Activated CD8-positive, alpha-beta memory T cell treated with anti-CD3 and anti-CD28 coated beads, Interleukin-2, amount 50 U/mL, for 1 hour (primary cell): ENCODE data around the gene ZNF548.
"Not testable (repeated sequence)": the region's sequence is repeated elsewhere in the genome, so short reads cannot be mapped to it uniquely, and the experiment has no call there.

Experiments used
- DNase-seq: peaks from one replicate; pipeline ENCODE4 v3.0.0-alpha.2; 2020; ENCODE audit errors: extremely low read depth

The ZNF548 gene

DNA sequence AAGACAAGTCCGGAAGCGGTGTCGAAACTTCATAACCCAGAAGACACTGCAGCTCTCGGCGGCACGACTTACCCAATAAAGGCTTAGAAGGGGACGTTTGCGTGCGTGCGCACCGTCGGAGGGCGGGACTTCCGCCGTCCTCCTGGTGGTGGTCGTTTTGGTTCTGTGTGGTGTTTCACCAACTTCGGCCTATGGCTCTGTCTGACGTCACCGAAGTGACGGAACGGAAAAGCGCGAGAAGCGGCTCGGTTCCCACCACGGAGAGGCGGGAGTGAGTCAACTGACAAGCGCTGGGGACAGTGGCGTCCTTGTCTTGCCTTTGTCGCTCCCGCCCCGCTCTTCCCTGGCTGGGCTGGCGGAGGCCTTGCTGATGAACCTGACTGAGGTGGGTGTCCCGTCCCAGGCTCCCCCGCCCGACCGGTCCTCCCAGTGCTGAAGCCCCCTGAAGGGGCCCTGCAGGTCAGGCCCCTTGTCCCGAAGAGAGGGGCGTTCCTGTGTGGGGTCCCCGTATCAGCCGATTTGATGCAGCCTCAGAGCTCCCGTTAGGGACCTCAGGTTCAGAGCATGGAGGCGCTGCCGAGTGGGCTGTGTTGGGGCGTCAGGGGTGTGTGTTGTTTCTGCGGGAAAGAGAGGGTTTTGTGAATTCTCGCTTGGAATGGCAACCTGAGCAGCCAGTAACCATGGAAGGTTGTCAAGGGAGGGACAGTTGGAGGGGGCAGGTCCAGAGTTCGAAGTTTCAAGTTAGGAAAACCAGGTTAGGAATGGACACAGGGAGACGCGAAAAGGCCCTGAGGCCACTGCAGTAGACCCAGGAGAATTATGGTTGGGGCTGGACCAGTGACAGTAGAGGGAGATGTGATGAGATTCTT lies at the start of gene ZNF548:
TSS of gene ZNF548 (plus strand) at position 125 of the 869 bp plus-strand sequence. CDS start at position 371, 246 bp downstream.
- peak; percentile 97 for DNase-seq

DNA sequence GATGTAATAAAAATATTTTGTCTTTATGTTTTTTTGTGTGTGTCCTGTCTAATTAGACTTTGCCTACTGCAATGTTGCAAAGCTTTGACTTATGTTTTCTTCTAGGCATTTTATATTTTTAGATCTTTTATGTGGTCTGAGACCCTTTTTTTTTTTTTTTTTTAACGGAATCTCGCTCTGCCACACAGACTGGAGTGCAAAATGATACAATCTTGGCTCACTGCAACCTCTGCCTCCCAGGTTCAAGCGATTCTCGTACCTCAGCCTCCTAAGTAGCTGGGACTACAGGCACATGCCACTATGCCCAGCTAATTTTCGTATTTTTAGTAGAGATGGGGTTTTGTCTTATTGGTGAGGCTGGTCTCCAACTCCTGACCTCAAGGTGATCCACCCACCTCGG lies 47.1 kb upstream of the ZNF548 start:
- DNase-seq = no peak

DNA sequence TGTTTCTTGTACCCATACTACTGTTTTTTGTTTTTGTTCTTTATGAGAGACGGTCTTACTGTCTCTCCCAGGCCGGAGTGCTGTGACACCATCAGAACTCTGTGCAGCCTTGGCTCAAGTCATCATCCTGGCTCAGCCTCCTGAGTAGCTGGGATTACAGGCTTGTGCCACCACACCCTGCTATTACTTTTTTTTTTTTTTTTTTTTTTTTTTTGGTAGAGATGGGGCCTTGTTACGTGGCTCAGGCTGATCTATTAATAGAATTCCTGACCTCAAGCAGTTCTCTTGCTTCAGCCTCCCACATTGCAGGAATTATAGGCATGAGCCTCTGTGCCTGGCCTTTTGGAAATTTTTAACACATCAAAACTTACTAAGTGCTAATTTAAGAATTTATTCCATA lies 41.5 kb upstream of the ZNF548 start:
- no peak for DNase-seq

DNA sequence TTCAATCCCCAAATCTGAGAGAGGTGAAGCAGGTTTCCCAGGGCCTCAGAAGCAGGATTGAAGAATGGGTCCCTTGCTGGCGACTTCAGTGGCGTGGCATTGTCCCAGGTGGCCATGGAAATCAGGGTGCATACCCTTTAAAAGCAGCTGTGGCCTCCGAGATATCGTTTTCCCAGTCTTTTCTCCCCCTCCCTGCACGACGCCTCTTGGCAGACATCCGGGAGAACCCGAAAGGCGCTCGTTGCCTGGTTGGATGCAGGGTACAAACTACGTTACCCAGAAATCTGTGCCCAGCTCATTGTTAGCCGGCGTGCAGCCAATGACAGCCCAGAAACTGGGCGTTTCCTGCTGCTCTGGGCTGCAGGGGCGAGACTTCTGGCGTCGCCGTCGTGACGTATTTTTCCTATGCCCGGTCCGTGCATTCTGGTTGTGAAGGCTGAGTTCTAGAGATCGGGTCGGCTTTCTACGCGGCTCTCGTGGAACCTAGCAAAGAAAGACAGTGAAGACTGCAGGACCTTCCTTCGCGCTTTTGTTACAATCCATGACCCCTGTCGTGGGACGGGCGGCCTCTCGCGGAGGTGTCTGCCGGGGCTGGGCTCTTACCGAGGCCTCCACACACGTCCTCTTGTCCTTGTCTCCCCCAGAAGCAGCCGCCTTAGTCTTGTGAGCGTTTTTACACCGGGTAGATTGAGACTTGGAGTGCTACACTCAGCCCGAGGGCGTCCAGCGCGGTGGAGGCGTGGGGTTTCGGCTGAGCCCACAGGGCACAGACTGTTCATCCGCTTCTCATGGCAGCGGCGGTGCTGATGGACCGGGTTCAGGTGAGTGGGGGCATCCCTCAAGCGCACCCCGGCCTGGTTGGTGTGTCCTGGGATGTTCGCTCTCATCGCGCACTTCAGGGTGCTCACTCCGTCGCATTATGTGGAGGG lies 38.5 kb upstream of the ZNF548 start, which contains the start of gene ZNF304:
TSS of gene ZNF304 (plus strand) at position 395 of the 929 bp plus-strand sequence. CDS start at position 789, 394 bp downstream.
- peak; percentile 54 for DNase-seq

DNA sequence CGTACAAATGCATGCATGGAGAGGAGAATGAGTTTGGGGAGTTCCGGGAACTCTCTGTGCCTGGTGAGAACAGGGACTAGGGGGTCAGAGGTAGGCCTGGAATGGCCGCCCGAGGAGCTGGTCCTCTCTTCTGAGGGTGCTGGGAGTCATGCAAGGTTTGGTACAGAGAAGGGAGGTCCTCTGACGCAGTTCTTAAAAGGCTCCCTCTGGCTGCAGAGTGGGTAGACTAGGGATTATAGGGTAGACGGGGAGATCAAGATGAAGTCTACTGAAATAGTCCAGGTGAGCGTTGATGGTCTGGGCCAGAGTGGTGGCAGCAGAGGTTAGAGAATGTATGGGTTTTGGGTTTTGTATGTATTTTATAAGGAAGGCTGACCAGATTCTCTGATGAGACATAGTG lies 37.8 kb upstream of the ZNF548 start:
- DNase-seq = no peak

DNA sequence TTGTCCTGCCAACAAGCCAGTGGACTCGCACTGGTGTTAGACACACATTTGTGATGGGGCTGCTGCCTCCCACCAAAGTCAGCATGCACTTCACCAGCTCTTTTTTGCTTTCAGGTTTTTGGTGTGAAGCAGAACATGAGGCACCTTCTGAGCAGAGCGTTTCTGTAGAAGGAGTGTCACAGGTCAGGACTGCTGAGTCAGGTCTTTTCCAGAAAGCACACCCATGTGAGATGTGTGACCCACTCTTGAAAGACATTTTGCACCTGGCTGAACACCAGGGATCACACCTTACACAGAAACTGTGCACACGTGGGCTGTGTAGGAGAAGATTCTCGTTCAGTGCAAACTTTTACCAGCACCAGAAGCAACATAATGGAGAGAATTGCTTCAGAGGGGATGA lies 33.7 kb upstream of the ZNF548 start:
- DNase-seq = no peak

DNA sequence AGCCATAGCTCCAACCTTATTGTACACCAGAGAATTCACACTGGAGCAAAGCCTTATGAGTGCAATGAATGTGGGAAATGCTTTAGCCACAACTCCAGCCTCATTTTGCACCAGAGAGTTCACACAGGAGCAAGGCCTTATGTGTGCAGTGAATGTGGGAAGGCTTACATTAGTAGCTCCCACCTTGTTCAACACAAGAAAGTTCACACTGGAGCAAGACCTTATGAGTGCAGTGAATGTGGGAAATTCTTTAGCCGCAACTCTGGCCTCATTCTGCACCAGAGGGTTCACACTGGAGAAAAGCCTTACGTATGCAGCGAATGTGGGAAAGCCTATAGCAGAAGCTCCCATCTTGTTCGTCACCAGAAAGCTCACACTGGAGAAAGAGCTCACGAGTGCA lies 32.2 kb upstream of the ZNF548 start:
- no peak for DNase-seq

DNA sequence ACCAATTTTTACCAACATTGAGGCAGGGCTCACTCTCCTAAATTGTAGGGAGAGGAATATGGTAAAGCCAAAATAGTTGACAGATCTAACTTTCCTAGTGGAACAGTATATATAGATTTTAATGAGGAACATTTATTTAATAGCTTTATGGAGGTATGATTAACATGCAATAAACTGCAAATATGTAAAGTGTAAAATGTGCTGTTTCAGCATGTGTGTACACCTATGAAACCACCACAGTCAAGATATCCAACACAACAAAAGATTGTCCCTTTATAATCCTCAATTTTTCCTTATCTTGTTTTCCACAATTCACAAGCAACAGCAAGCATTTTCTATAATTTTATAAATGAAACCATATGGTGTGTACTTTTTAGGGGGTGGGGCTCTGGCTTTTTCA lies 30.4 kb upstream of the ZNF548 start:
- no peak for DNase-seq

DNA sequence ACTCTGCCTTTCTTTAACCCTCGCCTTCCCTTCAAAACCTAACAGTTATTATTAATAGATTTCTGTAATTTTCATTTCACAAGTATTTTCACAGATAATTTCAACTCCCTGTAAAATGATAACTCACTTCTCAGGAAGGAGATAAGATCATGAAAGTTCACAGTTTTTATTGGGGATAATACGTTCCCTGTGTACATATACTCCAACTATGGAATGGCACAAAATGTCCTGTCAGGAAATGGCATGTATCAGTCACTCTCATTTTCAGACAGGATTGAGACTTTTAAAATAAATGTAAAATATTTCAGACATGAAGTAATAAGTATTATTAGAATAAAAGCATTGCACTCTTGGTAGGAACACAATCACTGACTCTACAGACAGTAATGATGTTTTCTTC lies 27.2 kb upstream of the ZNF548 start:
- DNase-seq = no peak

DNA sequence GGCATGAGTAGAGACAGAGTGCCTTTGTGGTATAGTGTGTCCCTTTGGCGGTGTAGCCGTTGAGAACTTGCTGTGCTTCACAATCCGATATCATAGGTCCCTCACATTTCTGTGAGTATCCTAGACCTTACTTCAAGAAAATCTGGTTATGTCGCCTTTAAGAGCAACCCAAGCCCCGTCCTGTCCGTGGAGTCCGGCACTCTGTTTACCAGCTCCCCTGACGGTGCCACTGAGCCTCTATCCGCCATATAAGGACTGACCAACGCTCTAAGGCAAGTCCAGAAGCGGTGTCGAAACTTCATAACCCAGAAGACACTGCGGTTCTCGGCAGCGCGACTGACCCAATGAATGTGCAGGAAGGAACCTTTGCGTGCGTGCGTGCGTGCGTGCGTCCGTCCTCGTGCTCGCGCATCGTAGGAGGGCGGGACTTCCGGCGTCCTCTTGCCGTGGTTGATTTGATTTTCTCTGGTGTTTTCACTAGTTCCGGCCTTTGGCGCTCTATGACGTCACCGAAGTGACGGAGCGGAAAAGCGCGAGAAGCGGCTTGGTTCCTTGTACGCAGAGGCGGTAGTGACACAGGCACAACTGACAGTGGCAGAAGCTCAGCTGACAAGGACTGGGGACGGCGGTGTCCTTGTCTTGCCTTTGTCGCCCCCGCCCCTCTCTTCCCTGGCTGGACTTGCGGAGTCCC lies 26.5 kb upstream of the ZNF548 start, which contains the start of the genes TRAPPC2B and ZNF547:
TSS of gene TRAPPC2B (plus strand) at position 555 of the 691 bp plus-strand sequence. CDS start 1,283 bp downstream, outside the sequence.
TSS of gene ZNF547 (plus strand) at position 555 of the 691 bp plus-strand sequence. CDS start 5,005 bp downstream, outside the sequence.
- DNase-seq = peak; percentile 94

DNA sequence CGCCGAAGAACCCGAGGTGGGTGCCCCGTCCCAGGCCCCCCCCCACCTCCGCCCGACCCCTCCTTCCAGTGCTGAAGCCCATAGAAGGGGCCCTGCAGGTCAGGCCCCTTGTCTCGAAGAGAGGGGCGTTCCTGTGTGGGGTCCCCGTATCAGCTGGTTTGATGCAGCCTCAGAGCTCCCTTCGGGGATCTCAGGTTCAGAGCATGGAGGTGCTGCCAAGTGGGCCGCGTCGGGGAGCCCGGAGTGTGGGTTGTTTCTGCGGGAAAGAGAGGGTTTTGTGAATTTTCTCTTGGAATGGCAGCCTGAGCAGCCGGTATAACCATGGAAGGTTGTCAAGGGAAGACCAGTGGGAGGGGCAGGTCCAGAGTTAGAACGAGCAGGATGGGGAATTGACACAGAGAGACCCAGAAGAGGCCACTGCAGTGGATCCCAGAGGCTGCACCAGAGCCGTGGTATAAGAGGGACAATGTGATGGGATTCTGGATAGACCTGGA lies 25.9 kb upstream of the ZNF548 start:
- DNase-seq = no peak

DNA sequence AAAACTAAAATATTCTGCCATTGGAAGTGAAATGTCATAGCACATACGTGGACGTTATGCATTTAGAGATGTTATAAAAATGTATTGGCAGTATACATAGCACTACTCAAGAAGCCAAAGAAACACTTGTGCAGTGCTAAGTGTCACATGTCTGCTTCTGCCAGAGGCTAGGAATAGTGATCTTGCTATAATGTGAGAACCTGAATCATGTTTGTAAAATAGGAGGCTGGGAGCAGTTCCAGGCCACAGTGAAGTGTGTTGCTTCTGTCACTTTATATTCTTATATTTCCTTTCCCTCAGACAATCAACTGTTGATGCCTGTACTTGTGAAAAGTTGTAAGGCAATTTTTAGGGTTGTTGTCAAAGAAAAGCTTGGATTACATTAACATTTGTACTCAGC lies 22.9 kb upstream of the ZNF548 start:
- DNase-seq = no peak

DNA sequence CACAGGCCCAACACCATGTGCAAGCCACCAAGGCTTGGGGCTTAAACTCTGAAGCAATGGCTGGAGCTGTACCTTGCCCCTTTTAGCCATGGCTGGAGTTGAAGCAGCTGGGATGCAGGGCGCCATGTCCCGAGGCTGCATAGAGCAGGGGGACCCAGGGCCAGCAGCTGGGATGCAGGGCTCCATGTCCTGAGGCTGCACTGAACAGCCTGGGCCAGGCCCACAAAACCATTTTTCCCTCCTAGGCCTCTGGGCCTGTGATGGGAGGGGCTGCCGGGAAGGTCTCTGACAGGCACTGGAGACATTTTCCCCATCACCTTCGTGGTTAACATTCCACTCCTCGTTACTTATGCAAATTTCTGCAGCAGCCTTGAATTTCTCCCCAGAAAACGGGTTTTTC lies 15.5 kb upstream of the ZNF548 start:
- DNase-seq = no peak

DNA sequence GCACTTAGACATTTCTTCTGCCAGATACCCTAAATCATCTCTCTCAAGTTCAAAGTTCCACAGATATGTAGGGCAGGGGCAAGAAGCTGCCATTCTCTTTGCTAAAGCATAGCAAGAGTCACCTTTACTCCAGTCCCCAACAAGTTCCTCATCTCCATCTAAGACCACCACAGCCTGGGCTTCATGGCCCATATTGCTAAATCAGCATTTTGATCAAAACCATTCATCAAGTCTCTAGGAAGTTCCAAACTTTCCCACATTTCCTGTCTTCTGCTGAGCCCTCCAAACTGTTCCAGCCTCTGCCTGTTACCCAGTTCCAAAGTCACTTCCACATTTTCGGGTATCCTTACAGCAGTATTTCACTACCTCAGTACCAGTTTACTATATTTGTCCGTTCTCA lies 15.0 kb upstream of the ZNF548 start:
- not testable (repeated sequence) for DNase-seq

DNA sequence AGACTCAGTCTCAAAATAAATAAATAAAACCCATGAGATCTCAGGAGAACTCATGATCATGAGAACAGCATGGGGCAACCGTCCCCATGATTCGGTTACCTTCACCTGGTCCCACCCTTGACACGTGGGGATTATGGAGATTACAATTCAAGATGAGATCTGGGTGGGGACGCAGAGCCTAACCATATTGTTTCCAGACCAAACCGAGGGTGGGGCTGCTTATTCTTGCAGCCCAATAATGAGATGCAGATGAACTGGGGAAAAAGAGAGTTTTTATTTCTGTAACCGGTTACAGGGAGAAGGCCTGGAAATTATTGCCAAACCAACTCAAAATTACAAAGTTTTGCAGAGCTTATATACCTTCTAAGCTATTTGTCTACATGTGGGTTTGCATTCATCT lies 13.5 kb upstream of the ZNF548 start:
- DNase-seq = no peak

DNA sequence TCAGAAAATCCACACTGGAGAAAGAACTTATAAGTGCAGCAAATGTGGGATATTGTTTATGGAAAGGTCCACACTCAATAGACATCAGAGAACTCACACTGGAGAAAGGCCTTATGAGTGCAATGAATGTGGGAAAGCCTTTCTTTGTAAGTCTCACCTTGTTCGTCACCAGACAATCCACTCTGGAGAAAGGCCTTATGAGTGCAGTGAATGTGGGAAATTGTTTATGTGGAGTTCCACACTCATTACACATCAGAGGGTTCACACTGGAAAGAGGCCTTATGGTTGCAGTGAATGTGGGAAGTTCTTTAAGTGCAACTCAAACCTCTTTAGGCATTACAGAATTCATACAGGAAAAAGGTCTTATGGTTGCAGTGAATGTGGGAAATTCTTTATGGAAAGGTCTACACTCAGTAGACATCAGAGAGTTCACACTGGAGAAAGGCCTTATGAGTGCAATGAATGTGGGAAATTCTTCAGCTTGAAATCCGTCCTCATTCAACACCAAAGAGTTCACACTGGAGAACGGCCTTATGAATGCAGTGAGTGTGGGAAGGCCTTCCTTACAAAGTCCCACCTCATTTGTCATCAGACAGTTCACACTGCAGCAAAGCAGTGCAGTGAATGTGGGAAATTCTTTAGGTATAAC lies 12.0 kb upstream of the ZNF548 start:
- no peak for DNase-seq

DNA sequence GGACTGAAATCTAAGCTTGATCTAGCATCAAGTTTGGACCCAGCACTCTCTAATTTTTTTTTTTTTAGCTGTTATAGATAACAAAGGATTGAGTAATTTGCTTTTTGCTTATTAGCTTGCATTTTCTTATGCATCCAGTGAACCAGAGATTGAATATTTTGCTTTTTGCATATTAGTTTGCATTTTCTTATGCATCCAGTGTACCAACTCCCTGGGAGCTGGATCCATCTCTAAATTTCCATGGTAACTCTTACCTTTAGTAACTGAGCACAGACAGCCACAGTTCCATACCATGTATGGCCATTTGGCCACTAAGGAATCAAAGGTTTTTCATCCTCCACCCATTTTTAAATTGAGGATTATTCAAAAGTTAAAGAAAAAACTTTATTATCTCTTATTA lies 8.7 kb upstream of the ZNF548 start:
- DNase-seq = no peak

DNA sequence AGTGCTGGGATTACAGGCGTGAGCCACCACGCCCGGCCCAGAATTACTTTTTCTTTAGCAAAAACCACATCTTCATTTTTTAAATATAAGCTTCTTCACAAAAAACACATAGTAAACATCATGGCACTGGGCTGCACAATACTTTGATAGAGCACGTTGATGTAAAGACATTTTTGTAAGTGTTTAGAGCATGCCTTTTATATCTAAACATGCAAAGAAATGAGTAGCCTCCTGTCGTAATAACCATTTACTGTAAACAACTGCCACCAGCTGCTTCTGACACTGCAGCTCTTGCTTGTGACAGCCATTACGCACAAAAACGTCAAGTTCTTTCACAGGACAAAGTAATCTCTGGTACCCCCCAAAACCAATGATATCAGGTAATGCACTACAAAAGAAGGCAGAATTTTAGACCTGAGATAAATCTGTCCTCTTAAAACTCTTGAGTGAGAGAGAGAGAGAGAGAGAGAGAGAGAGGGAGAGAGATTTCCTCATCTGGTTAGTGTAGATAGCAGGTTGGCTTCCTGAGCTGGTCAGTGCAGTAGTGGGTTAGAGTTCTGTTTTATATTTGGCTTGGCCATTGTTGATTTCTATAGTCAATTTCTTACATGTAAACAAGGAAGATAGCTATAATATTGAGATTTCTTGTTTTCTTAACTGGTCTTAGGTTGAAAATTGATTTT lies 6.7 kb upstream of the ZNF548 start:
- DNase-seq = no peak

DNA sequence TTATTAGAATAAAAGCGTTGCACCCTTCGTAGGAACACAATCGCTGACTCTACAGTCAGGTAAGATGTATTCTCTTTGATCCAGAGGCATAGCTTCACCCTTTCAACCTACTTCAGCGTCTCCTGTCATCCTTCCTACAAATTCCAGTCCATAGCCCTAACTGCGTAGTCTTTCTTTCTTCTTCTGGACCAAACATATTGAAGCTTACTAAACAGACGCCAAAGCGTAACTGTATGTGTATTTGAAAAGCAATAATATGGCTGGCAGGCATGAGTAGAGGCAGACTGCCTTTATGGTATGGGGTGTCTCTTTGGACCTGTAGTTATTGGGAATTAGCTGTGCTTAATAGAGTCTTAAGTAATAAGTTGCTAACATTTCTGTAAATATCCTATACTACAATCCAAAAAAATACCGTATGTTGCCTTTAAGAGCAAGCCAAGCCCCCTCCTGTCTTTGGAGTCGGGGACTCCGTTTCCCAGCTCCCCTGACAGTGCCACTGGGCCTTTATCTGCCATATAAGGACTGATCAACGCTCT lies 392 bp upstream of the ZNF548 start:
- no peak for DNase-seq

DNA sequence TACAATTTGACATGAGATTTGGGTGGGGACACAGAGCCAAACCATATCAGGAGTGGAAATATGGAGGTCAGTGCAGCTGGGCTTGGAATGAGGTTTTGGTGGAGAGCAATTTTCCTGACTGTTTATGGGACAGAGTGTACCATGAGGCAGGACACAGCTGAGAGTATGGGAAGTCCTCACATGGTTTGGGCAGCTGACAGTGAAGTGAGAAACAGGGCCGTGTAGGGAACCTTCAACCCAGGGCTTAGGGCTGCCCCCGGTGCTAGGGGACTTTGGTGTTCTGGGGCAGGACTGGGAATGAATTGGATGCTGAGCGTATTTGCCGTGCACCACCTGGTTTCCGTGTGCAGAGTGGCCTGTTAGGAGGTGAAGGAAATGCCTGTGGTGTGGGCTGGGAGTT lies 6.1 kb downstream of the ZNF548 start:
- DNase-seq = no peak
